DOHH2 (cell line): ENCODE results near the gene NUP42.
"Not testable (repeated sequence)": the region's sequence is repeated elsewhere in the genome, so short reads cannot be mapped to it uniquely, and the experiment has no call there.

ENCODE experiments used
- H3F3A ChIP-seq: fragments of 200-600 bp; sonication (generic), shearing (Covaris generic); 2 replicates; pipeline ENCODE4 v1.6.0; 2016; ENCODE audit warnings: antibody characterized with exemption, mild to moderate bottlenecking; ENCODE audit not compliant: control insufficient read depth, insufficient read depth
- H3K27ac ChIP-seq: fragments of 200-600 bp; sonication (generic); 2 replicates; pipeline ENCODE4 v1.5.1; 2014; ENCODE audit warnings: low read depth, mild to moderate bottlenecking, low read length, moderate library complexity
- H3K27me3 ChIP-seq: fragments of 200-600 bp; sonication (generic); 2 replicates; pipeline ENCODE4 v1.6.1; 2014; ENCODE audit warnings: mild to moderate bottlenecking, low read length, mixed read lengths; ENCODE audit not compliant: control insufficient read depth
- H3K36me3 ChIP-seq: fragments of 200-600 bp; sonication (generic); 2 replicates; pipeline ENCODE4 v1.6.1; 2014; ENCODE audit warnings: mild to moderate bottlenecking, low read length, moderate library complexity, mixed read lengths; ENCODE audit not compliant: control insufficient read depth
- H3K4me1 ChIP-seq: fragments of 200-600 bp; sonication (generic); 2 replicates; pipeline ENCODE4 v1.6.1; 2014; ENCODE audit warnings: mild to moderate bottlenecking, low read length, mixed read lengths; ENCODE audit not compliant: control insufficient read depth
- H3K4me2 ChIP-seq: fragments of 200-600 bp; sonication (generic); 2 replicates; pipeline ENCODE4 v1.6.0; 2014; ENCODE audit warnings: mild to moderate bottlenecking, low read length, moderate library complexity
- H3K4me3 ChIP-seq: fragments of 200-600 bp; sonication (generic); 2 replicates; pipeline ENCODE4 v1.5.1; 2014; ENCODE audit warnings: mild to moderate bottlenecking, low read length, mixed read lengths
- H3K79me2 ChIP-seq: fragments of 200-600 bp; sonication (generic); 2 replicates; pipeline ENCODE4 v1.6.1; 2014; ENCODE audit warnings: mild to moderate bottlenecking, low read length, mixed read lengths; ENCODE audit not compliant: control insufficient read depth
- H3K9me2 ChIP-seq: fragments of 200-600 bp; sonication (generic); replicated peaks from 2 replicates; pipeline ENCODE4 v1.6.1; 2014; ENCODE audit warnings: mild to moderate bottlenecking, low read length, mixed read lengths; ENCODE audit not compliant: control insufficient read depth
- H3K9me3 ChIP-seq: fragments of 200-600 bp; sonication (generic); 2 replicates; pipeline ENCODE4 v1.6.1; 2014; ENCODE audit warnings: antibody characterized with exemption, low read length, mixed read lengths; ENCODE audit not compliant: control insufficient read depth, insufficient read depth
- H4K20me1 ChIP-seq: fragments of 200-600 bp; sonication (generic); 2 replicates; pipeline ENCODE4 v1.6.0; 2014; ENCODE audit warnings: low read depth, mild to moderate bottlenecking, antibody characterized with exemption, low read length, moderate library complexity; ENCODE audit not compliant: control insufficient read depth, insufficient read depth
- CTCF ChIP-seq: fragments of 200-600 bp; sonication (generic); IDR thresholded peaks from one replicate; pipeline ENCODE4 v1.5.1; 2014; ENCODE audit warnings: antibody characterized with exemption, mild to moderate bottlenecking, low read depth, low read length; ENCODE audit not compliant: poor library complexity, severe bottlenecking
- EZH2phosphoT487 ChIP-seq: fragments of 200-600 bp; sonication (generic); IDR thresholded peaks from 2 replicates; pipeline ENCODE4 v1.6.1; 2017; ENCODE audit warnings: borderline replicate concordance, mild to moderate bottlenecking, antibody characterized with exemption, low read length, moderate library complexity, mixed read lengths

The NUP42 gene

GRCh38 chr7:23191022-23191421 lies 9.2 kb downstream of the NUP42 start:
- Histone ChIP-seq H3K36me3 (peaks cover 85% of the 10 kb centered on the region), H3K27ac (no peak overlapping the region)

GRCh38 chr7:23193650-23194227 lies 11.9 kb downstream of the NUP42 start:
- H3K79me2 ChIP-seq = peaks cover 30% of the 10 kb centered on the region
- H3K36me3 ChIP-seq = peaks cover 80% of the 10 kb centered on the region
- H3K4me3 ChIP-seq = not testable (repeated sequence)

More at GRCh38 chr7:23191022-23191421, 9.2 kb downstream of the NUP42 start:
- H4K20me1 ChIP-seq = no peaks in the 10 kb centered on the region
- H3K27me3 ChIP-seq = no peaks in the 10 kb centered on the region
- no peaks in the 10 kb centered on the region for H3K9me2 ChIP-seq
- peaks cover 3% of the 10 kb centered on the region; the same call in 1 of the 2 replicates for H3K4me1 ChIP-seq
- TF ChIP-seq EZH2phosphoT487 (no peak), CTCF (no peak)
- H3K4me3 ChIP-seq = no peak overlapping the region
- no peaks in the 10 kb centered on the region for H3K9me3 ChIP-seq
- no peak overlapping the region for H3K4me2 ChIP-seq
- H3F3A ChIP-seq = peaks cover 12% of the 10 kb centered on the region; the same call in 1 of the 2 replicates
- H3K79me2 ChIP-seq = peaks cover 57% of the 10 kb centered on the region

GRCh38 chr7:23196306-23196705 lies 14.5 kb downstream of the NUP42 start:
- peaks cover 81% of the 10 kb centered on the region for H3K36me3 ChIP-seq
- TF ChIP-seq EZH2phosphoT487 (no peak), CTCF (no peak)
- H3K4me3 ChIP-seq = no peak overlapping the region
- no peaks in the 10 kb centered on the region for H3K27me3 ChIP-seq
- no peaks in the 10 kb centered on the region for H3K9me2 ChIP-seq
- H4K20me1 ChIP-seq = no peaks in the 10 kb centered on the region
- peaks cover 7% of the 10 kb centered on the region for H3K79me2 ChIP-seq
- no peaks in the 10 kb centered on the region for H3K9me3 ChIP-seq
- peaks cover 15% of the 10 kb centered on the region; the same call in 1 of the 2 replicates for H3F3A ChIP-seq
- H3K4me2 ChIP-seq = no peak overlapping the region
- H3K4me1 ChIP-seq = no peaks in the 10 kb centered on the region
- H3K27ac ChIP-seq = no peak overlapping the region

More at GRCh38 chr7:23193650-23194227, 11.9 kb downstream of the NUP42 start:
- not testable (repeated sequence) for H3K9me2 ChIP-seq, H3K4me1 ChIP-seq, H3K9me3 ChIP-seq, H4K20me1 ChIP-seq, H3K4me2 ChIP-seq, H3K27me3 ChIP-seq, H3K27ac ChIP-seq
- peaks cover 14% of the 10 kb centered on the region; the same call in 1 of the 2 replicates for H3F3A ChIP-seq

- H3K4me1 ChIP-seq, H4K20me1 ChIP-seq, H3K27ac ChIP-seq, H3K9me2 ChIP-seq, H3K4me2 ChIP-seq, H3K9me3 ChIP-seq, H3K79me2 ChIP-seq, H3K27me3 ChIP-seq, H3K4me3 ChIP-seq: not testable (repeated sequence)
- peaks cover 75% of the 10 kb centered on the region for H3K36me3 ChIP-seq
- H3F3A ChIP-seq = peaks cover 15% of the 10 kb centered on the region; the same call in 1 of the 2 replicates
Measured at GRCh38 chr7:23197745-23198144, 15.9 kb downstream of the NUP42 start.
